Stimulated activated naive B cell treated with anti-CD40 and anti-IgM and Interleukin-4, amounts not matched to agents 10 μg/mL and 1 μg/mL and 100 μg/mL, for 72 hours (primary cell): ENCODE data around the gene NEK4.

Experiments
- ATAC-seq, 2 donors: fragments of 150-1000 bp; cut with Tn5 transposase; replicated peaks; 2 replicates each; pipeline ENCODE4 v1.10.0; 2021; ENCODE audit warnings: moderate library complexity in 1 of 2
- DNase-seq: peaks from one replicate; pipeline ENCODE4 v3.0.0; 2021
- H3K27ac Mint-ChIP-seq: one replicate; pipeline ENCODE4 v1.8.0; 2022; ENCODE audit warnings: mild to moderate bottlenecking, mixed read lengths
- H3K27me3 Mint-ChIP-seq, 2 donors: one replicate each; pipeline ENCODE4 v1.8.0; 2022; ENCODE audit warnings: mixed read lengths in 2 of 2
- H3K36me3 Mint-ChIP-seq, 2 donors: one replicate each; pipeline ENCODE4 v1.8.0; 2022; ENCODE audit warnings: mixed read lengths in 2 of 2, mild to moderate bottlenecking in 1 of 2
- H3K4me1 Mint-ChIP-seq, 2 donors: one replicate each; pipeline ENCODE4 v1.8.0; 2022; ENCODE audit warnings: mixed read lengths in 2 of 2, mild to moderate bottlenecking in 1 of 2
- H3K4me3 Mint-ChIP-seq, 2 donors: one replicate each; pipeline ENCODE4 v1.8.0; 2022; ENCODE audit warnings: mild to moderate bottlenecking in 2 of 2, mixed read lengths in 2 of 2, moderate library complexity in 1 of 2
- H3K9me3 Mint-ChIP-seq, 2 donors: one replicate each; pipeline ENCODE4 v1.8.0; 2022; ENCODE audit warnings: mixed read lengths in 2 of 2, mild to moderate bottlenecking in 1 of 2

NEK4 gene

GRCh38 chr3:52788890-52789745 is 18.4 kb upstream of the NEK4 start:
- no peak for ATAC-seq
- DNase-seq = no peak
- H3K27ac Mint-ChIP-seq = no peak overlapping the region
- H3K9me3 Mint-ChIP-seq = no peaks in the 10 kb centered on the region
- no peaks in the 10 kb centered on the region for H3K4me1 Mint-ChIP-seq
- no peak overlapping the region for H3K4me3 Mint-ChIP-seq
- H3K36me3 Mint-ChIP-seq = no peaks in the 10 kb centered on the region
- no peaks in the 10 kb centered on the region for H3K27me3 Mint-ChIP-seq

- no peak overlapping the region for H3K27ac Mint-ChIP-seq
- ATAC-seq (no peak), DNase-seq (no peak)
- no peaks in the 10 kb centered on the region for H3K27me3 Mint-ChIP-seq
- H3K4me3 Mint-ChIP-seq = no peak overlapping the region
- no peaks in the 10 kb centered on the region for H3K4me1 Mint-ChIP-seq
- H3K36me3 Mint-ChIP-seq = no peaks in the 10 kb centered on the region
- H3K9me3 Mint-ChIP-seq = no peaks in the 10 kb centered on the region
Observed at GRCh38 chr3:52787672-52788625, 17.2 kb upstream of the NEK4 start.

GRCh38 chr3:52787246-52787645 is 16.5 kb upstream of the NEK4 start:
- ATAC-seq (no peak), DNase-seq (no peak)
- H3K4me3 Mint-ChIP-seq = no peak overlapping the region
- no peaks in the 10 kb centered on the region for H3K9me3 Mint-ChIP-seq
- H3K27ac Mint-ChIP-seq = no peak overlapping the region
- no peaks in the 10 kb centered on the region for H3K36me3 Mint-ChIP-seq
- H3K4me1 Mint-ChIP-seq = no peaks in the 10 kb centered on the region
- H3K27me3 Mint-ChIP-seq = no peaks in the 10 kb centered on the region

- no peaks in the 10 kb centered on the region for H3K36me3 Mint-ChIP-seq
- H3K27me3 Mint-ChIP-seq = no peaks in the 10 kb centered on the region
- no peak overlapping the region for H3K27ac Mint-ChIP-seq
- no peaks in the 10 kb centered on the region for H3K4me1 Mint-ChIP-seq
- no peak overlapping the region for H3K4me3 Mint-ChIP-seq
- DNase-seq (no peak), ATAC-seq (no peak)
- H3K9me3 Mint-ChIP-seq = no peaks in the 10 kb centered on the region
Observed at GRCh38 chr3:52786330-52787215, 15.8 kb upstream of the NEK4 start.

GRCh38 chr3:52784931-52785590 is 14.3 kb upstream of the NEK4 start:
- H3K4me1 Mint-ChIP-seq = peaks cover 2 to 6% of the 10 kb centered on the region in 2 donors
- ATAC-seq (no peak), DNase-seq (no peak)
- H3K4me3 Mint-ChIP-seq = no peak overlapping the region
- no peak overlapping the region for H3K27ac Mint-ChIP-seq
- H3K9me3 Mint-ChIP-seq = no peaks in the 10 kb centered on the region
- no peaks in the 10 kb centered on the region for H3K27me3 Mint-ChIP-seq
- H3K36me3 Mint-ChIP-seq = no peaks in the 10 kb centered on the region

- H3K9me3 Mint-ChIP-seq = no peaks in the 10 kb centered on the region
- peaks cover 10 to 16% of the 10 kb centered on the region in 2 donors for H3K4me1 Mint-ChIP-seq
- ATAC-seq (no peak), DNase-seq (no peak)
- no peaks in the 10 kb centered on the region for H3K27me3 Mint-ChIP-seq
- H3K4me3 Mint-ChIP-seq = no peak overlapping the region
- H3K36me3 Mint-ChIP-seq = no peaks in the 10 kb centered on the region
- no peak overlapping the region for H3K27ac Mint-ChIP-seq
Observed at GRCh38 chr3:52784021-52784621, 13.4 kb upstream of the NEK4 start.

- H3K4me3 Mint-ChIP-seq = no peak overlapping the region
- no peaks in the 10 kb centered on the region for H3K36me3 Mint-ChIP-seq
- peaks cover 16 to 23% of the 10 kb centered on the region in 2 donors for H3K4me1 Mint-ChIP-seq
- no peak for DNase-seq
- H3K9me3 Mint-ChIP-seq = no peaks in the 10 kb centered on the region
- H3K27me3 Mint-ChIP-seq = no peaks in the 10 kb centered on the region
- ATAC-seq = no peak
- no peak overlapping the region for H3K27ac Mint-ChIP-seq
Observed at GRCh38 chr3:52783211-52783555, 12.4 kb upstream of the NEK4 start.

- H3K4me3 Mint-ChIP-seq = no peak overlapping the region
- H3K9me3 Mint-ChIP-seq = no peaks in the 10 kb centered on the region
- no peak for ATAC-seq
- DNase-seq = no peak
- H3K27me3 Mint-ChIP-seq = no peaks in the 10 kb centered on the region
- H3K27ac Mint-ChIP-seq = no peak overlapping the region
- H3K36me3 Mint-ChIP-seq = no peaks in the 10 kb centered on the region
- H3K4me1 Mint-ChIP-seq = peaks cover 17 to 23% of the 10 kb centered on the region in 2 donors
Observed at GRCh38 chr3:52782412-52783210, 11.9 kb upstream of the NEK4 start.

- no peak overlapping the region for H3K27ac Mint-ChIP-seq
- DNase-seq = no peak
- H3K4me3 Mint-ChIP-seq = no peak overlapping the region
- H3K4me1 Mint-ChIP-seq = peaks cover 17 to 23% of the 10 kb centered on the region in 2 donors
- ATAC-seq = no peak
- no peaks in the 10 kb centered on the region for H3K27me3 Mint-ChIP-seq
- no peaks in the 10 kb centered on the region for H3K36me3 Mint-ChIP-seq
- no peaks in the 10 kb centered on the region for H3K9me3 Mint-ChIP-seq
Observed at GRCh38 chr3:52781741-52782140, 11.0 kb upstream of the NEK4 start.

GRCh38 chr3:52779837-52780585 is 9.3 kb upstream of the NEK4 start:
- Mint-ChIP-seq H3K36me3 (no peaks in the 10 kb centered on the region), H3K27me3 (no peaks in the 10 kb centered on the region), H3K9me3 (no peaks in the 10 kb centered on the region), H3K4me3 (peak overlapping the region in 1 of 2 donors; percentile 31), H3K27ac (peak overlapping the region; percentile 97), H3K4me1 (peaks cover 17 to 23% of the 10 kb centered on the region in 2 donors)
- ATAC-seq = no peak
- no peak for DNase-seq

GRCh38 chr3:52779011-52779836 is 8.5 kb upstream of the NEK4 start:
- H3K4me1 Mint-ChIP-seq = peaks cover 17 to 23% of the 10 kb centered on the region in 2 donors
- no peaks in the 10 kb centered on the region for H3K9me3 Mint-ChIP-seq
- H3K4me3 Mint-ChIP-seq = peak overlapping the region in 1 of 2 donors; percentile 31
- DNase-seq = peak; percentile 65
- ATAC-seq = peak; percentile 96 to 97
- peak overlapping the region; percentile 97 for H3K27ac Mint-ChIP-seq
- no peaks in the 10 kb centered on the region for H3K27me3 Mint-ChIP-seq
- no peaks in the 10 kb centered on the region for H3K36me3 Mint-ChIP-seq
